ENCODE results near the gene LILRA6.
"Not testable (repeated sequence)": the region's sequence is repeated elsewhere in the genome, so short reads cannot be mapped to it uniquely, and the experiment has no call there.

LILRA6 gene

GRCh38 chr19:54262470-54262869, 19.9 kb upstream of the LILRA6 start:
- DNase-seq (ENCODE audit: low spot score), result no peak

- no peak for DNase-seq (ENCODE audit: low spot score)
Measured at GRCh38 chr19:54262066-54262465, 19.5 kb upstream of the LILRA6 start.

- DNase-seq (ENCODE audit: low spot score), result no peak
Measured at GRCh38 chr19:54257116-54257480, 14.5 kb upstream of the LILRA6 start, which contains the start of gene LILRB5. LILRB5 (minus strand) TSS chr19:54257273; CDS start chr19:54257193, 80 bp downstream.

- DNase-seq (ENCODE audit: low spot score), result no peak
Measured at GRCh38 chr19:54256250-54257115, 13.9 kb upstream of the LILRA6 start.

- DNase-seq (ENCODE audit: low spot score), result no peak
Measured at GRCh38 chr19:54255105-54255775, 12.7 kb upstream of the LILRA6 start.

GRCh38 chr19:54254195-54254906, 11.8 kb upstream of the LILRA6 start:
- DNase-seq (ENCODE audit: low spot score), result no peak

GRCh38 chr19:54253331-54254194, 11.0 kb upstream of the LILRA6 start:
- DNase-seq (ENCODE audit: low spot score), result no peak

GRCh38 chr19:54252845-54253244, 10.3 kb upstream of the LILRA6 start:
- DNase-seq (ENCODE audit: low spot score), result no peak

GRCh38 chr19:54252243-54252642, 9.7 kb upstream of the LILRA6 start:
- DNase-seq (ENCODE audit: low spot score), result no peak

GRCh38 chr19:54248016-54248601, 5.5 kb upstream of the LILRA6 start:
- no peak for DNase-seq (ENCODE audit: low spot score)

- no peak for DNase-seq (ENCODE audit: low spot score)
Measured at GRCh38 chr19:54247106-54247930, 4.7 kb upstream of the LILRA6 start.

GRCh38 chr19:54245936-54246335, 3.3 kb upstream of the LILRA6 start:
- DNase-seq (ENCODE audit: low spot score), result no peak

GRCh38 chr19:54243809-54244208, 1.2 kb upstream of the LILRA6 start:
- DNase-seq (ENCODE audit: low spot score), result not testable (repeated sequence)

- not testable (repeated sequence) for DNase-seq (ENCODE audit: low spot score)
Measured at GRCh38 chr19:54242234-54242633, 356 bp downstream of the LILRA6 start.

GRCh38 chr19:54240372-54241336, 1.9 kb downstream of the LILRA6 start:
- DNase-seq (ENCODE audit: low spot score), result not testable (repeated sequence)

- DNase-seq (ENCODE audit: low spot score), result not testable (repeated sequence)
Measured at GRCh38 chr19:54239491-54240371, 2.9 kb downstream of the LILRA6 start.

- DNase-seq (ENCODE audit: low spot score), result no peak
Measured at GRCh38 chr19:54233941-54234340, 8.6 kb downstream of the LILRA6 start.
